ENCODE results near the gene RHPN2.

GRCh38 chr19:33108161-33108560 lies 43.5 kb upstream of the RHPN2 start:
- no peak for TF ChIP-seq POLR2A (IDR thresholded peaks at IDR 0.05)
- TF ChIP-seq, protein P1, sequence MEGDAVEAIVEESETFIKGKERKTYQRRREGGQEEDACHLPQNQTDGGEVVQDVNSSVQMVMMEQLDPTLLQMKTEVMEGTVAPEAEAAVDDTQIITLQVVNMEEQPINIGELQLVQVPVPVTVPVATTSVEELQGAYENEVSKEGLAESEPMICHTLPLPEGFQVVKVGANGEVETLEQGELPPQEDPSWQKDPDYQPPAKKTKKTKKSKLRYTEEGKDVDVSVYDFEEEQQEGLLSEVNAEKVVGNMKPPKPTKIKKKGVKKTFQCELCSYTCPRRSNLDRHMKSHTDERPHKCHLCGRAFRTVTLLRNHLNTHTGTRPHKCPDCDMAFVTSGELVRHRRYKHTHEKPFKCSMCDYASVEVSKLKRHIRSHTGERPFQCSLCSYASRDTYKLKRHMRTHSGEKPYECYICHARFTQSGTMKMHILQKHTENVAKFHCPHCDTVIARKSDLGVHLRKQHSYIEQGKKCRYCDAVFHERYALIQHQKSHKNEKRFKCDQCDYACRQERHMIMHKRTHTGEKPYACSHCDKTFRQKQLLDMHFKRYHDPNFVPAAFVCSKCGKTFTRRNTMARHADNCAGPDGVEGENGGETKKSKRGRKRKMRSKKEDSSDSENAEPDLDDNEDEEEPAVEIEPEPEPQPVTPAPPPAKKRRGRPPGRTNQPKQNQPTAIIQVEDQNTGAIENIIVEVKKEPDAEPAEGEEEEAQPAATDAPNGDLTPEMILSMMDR (IDR thresholded peaks at IDR 0.05), result no peak
